ENCODE data around the gene FAM78B.

Gene FAM78B

DNA sequence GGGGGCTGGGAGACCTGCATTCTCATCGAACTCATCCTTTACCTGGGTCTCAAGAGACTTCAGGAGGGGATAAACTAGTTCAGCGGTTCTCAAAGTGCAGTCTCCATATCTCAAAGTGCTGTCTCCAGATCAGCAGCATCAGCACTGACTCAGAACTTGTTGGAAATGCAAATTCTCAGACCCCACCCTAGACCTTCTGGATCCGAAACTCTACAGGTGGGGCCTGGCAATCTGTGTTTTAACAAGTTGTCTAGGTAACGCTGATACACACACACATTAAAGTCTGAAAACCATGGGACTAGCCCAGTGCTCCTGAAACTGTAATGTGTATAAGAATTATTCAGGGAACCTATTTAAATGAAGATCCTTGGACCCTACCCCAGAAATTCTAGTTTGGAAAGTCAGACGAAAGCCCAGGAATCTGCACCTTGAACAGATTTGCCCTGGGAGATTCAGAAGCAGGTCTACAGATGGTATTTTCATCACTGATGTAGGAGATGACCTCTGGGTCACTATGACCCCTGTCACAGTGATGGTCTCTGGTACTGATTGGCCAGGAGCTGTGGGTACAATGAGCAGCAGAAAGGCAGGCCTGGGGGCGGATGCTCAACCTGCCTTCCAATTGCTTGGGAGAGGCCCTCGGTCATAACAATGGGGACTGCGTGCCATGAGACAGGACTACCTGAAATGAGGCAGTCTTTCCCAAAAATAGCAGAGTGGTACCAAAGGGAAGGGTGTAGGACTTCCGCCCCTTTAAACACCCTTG, 127.2 kb downstream of the FAM78B start:
- in situ Hi-C loops (cut with MboI; ENCODE audit: low sequenced_read_pairs, unreplicated experiment): no loop called here
- DNase-seq (ENCODE audit: low spot score): no peak
- no peak for TF ChIP-seq CTCF (IDR thresholded peaks at IDR 0.05; ENCODE audit: borderline replicate concordance, control extremely low read depth, extremely low read depth, insufficient read depth, missing control alignments)

DNA sequence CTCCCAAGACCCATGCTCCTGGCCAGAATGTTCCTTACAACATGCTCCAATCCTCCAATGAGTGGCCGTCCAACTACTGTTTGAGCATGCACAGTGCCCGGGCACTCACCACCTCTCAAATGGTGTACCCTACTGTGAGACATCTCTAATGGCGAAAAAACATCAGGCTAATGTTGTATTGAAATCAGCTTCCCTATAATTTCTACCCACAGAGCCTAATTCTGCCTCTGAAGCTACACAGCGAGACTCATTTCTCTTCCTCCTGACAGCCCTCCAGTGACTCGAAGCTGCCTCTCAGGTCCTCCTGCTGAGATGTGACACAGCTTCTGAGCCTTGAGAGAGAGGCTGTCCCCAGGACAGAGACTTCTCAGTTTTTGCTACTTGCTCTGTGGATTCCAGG, 130.7 kb downstream of the FAM78B start:
- TF ChIP-seq CTCF (IDR thresholded peaks at IDR 0.05; ENCODE audit: borderline replicate concordance, control extremely low read depth, extremely low read depth, insufficient read depth, missing control alignments): no peak
- in situ Hi-C loops (cut with MboI; ENCODE audit: low sequenced_read_pairs, unreplicated experiment): no loop called here
- no peak for DNase-seq (ENCODE audit: low spot score)

GRCh38 chr1:166032572-166033371, 134.0 kb downstream of the FAM78B start:
- no peak for DNase-seq (ENCODE audit: low spot score)
- TF ChIP-seq CTCF (IDR thresholded peaks at IDR 0.05; ENCODE audit: borderline replicate concordance, control extremely low read depth, extremely low read depth, insufficient read depth, missing control alignments): no peak
- in situ Hi-C loops (cut with MboI; ENCODE audit: low sequenced_read_pairs, unreplicated experiment): no loop called here

DNA sequence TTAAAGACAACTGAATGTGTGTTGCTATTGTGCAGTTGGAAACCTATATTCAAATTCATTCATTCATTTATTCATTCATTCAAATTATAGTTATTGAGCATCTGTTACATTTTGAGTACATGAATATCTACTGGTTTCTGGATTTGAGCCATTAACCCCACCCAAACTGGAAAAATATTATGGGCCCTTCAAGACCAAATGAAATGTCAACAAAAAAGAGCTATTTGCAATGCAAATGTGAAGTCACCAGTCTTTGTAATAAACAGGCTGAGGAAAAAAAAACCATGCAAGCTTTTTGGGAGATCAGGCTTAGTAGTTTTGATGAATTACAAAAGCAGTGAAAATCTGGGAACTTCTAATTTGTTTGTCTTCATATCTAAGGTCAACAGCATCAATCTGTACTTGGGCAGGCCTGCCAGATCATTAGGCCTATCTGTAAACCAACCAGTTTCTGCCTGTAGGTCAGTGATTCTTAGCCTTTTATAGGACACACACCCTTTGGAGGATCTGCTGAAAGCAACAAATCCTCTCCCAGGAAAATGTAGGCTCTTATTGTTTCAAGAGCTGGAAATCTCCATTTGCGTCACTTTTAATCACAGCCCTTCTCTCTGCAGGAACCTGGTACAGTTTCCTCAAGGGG, 134.7 kb downstream of the FAM78B start:
- no peak for DNase-seq (ENCODE audit: low spot score)
- TF ChIP-seq CTCF (IDR thresholded peaks at IDR 0.05; ENCODE audit: borderline replicate concordance, control extremely low read depth, extremely low read depth, insufficient read depth, missing control alignments): no peak
- in situ Hi-C loops (cut with MboI; ENCODE audit: low sequenced_read_pairs, unreplicated experiment): no loop called here

DNA sequence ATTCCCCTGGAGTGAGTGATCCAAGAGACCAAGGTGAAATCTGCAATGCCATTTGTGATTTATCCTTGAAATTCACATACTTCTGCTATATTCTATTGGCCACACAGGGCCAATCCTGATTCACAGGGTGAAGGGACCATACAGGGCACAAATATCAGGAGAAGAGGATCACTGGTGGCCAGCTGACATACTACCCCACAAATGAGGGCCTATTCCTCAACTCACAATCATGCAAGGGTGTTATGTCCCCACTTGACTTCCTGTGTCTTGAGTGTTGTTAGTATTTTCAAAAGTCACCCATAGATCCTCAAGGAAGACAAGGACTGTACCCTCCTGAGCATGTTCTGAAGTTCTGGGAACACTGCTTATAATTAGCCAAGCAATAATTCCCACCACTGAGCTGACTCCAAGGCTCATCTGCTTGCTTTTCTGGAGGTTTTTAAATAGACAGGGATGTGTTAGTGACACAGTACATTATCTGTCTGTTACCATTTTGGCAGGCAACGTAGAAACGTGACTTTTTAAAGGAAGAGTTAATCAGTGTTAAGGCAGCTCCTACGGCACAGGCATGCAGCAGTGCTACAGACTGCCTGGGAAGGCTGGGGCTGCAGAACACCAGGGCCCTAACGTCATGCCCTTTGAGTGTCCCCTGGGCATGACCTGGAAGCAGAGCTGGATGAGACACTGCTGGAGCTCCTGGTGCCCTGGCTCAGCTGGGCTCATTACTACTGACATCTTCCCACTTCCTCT, 137.4 kb downstream of the FAM78B start:
- in situ Hi-C loops (cut with MboI; ENCODE audit: low sequenced_read_pairs, unreplicated experiment): no loop called here

More for the DNA sequence above, 137.4 kb downstream of the FAM78B start:
- no peak for DNase-seq (ENCODE audit: low spot score)
- TF ChIP-seq CTCF (IDR thresholded peaks at IDR 0.05; ENCODE audit: borderline replicate concordance, control extremely low read depth, extremely low read depth, insufficient read depth, missing control alignments): no peak
